Astrocyte (in vitro differentiated cells and primary cell): Measurements from ENCODE around the gene GDF11.

Experiments used
- CTCF ChIP-seq: IDR thresholded peaks from 2 replicates; pipeline ENCODE4 v1.5.1; 2011; ENCODE audit warnings: low read depth, mild to moderate bottlenecking, inconsistent platforms, low read length, moderate library complexity; ENCODE audit not compliant: insufficient read depth
- EZH2 ChIP-seq: IDR thresholded peaks from 2 replicates; pipeline ENCODE4 v1.6.1; 2012; ENCODE audit warnings: mild to moderate bottlenecking, low read length, inconsistent platforms; ENCODE audit not compliant: insufficient read depth

GRCh38 chr12:55739025-55739378 lies 3.9 kb upstream of the GDF11 start:
- no peak for TF ChIP-seq CTCF
- no peak for TF ChIP-seq EZH2
